WTC11 (cell line): ENCODE data around the gene PMM1. TPM values are rescaled to one million over a fixed set of nuclear protein-coding genes. Genes with fewer than 3 reads are reported as not detected.

Experiments
- ATAC-seq: fragments of 200-7000 bp; cut with Tn5 transposase; 2 replicates; pipeline ENCODE4 v1.10.0; 2021; ENCODE audit warnings: mild to moderate bottlenecking, moderate library complexity
- CTCF ChIA-PET: fragments of 300-600 bp; sonication (Branson Sonifier 250); formaldehyde crosslinking; loops from one replicate; lab custom pipeline; 2021; ENCODE audit warnings: antibody characterized with exemption; lab: Charles Lee
- POLR2A ChIA-PET: fragments of 350-600 bp; sonication (Branson Sonifier 250); formaldehyde crosslinking; loops from one replicate; lab custom pipeline; 2021; ENCODE audit warnings: antibody characterized with exemption; lab: Charles Lee
- DNase-seq: peaks from one replicate; pipeline ENCODE4 v3.0.0; 2021; ENCODE audit warnings: low spot score
- H3K27ac Mint-ChIP-seq: 2 replicates; pipeline ENCODE4 v1.8.0; 2021; ENCODE audit warnings: mixed read lengths
- H3K27me3 Mint-ChIP-seq: 2 replicates; pipeline ENCODE4 v1.8.0; 2021; ENCODE audit warnings: low read depth, mild to moderate bottlenecking, moderate library complexity, mixed read lengths
- H3K36me3 Mint-ChIP-seq: 2 replicates; pipeline ENCODE4 v1.8.0; 2021; ENCODE audit warnings: mixed read lengths
- H3K4me1 Mint-ChIP-seq: 2 replicates; pipeline ENCODE4 v1.8.0; 2022; ENCODE audit warnings: mixed read lengths
- H3K4me3 Mint-ChIP-seq: 2 replicates; pipeline ENCODE4 v1.8.0; 2021; ENCODE audit warnings: mild to moderate bottlenecking, moderate library complexity, mixed read lengths
- H3K9me3 Mint-ChIP-seq: 2 replicates; pipeline ENCODE4 v1.8.0; 2021; ENCODE audit warnings: mixed read lengths
- AFF4 ChIP-seq: sonication (generic); formaldehyde crosslinking; IDR thresholded peaks from 2 replicates; pipeline ENCODE4 v1.8.1; 2023; ENCODE audit warnings: mild to moderate bottlenecking, missing genetic modification reagents, borderline replicate concordance
- AR ChIP-seq: fragments of 250-450 bp; sonication (Bioruptor Pico); IDR thresholded peaks from 2 replicates; pipeline ENCODE4 v1.9.0; 2021; ENCODE audit warnings: mild to moderate bottlenecking
- ARID4B ChIP-seq: sonication (generic); formaldehyde crosslinking; IDR thresholded peaks from 2 replicates; pipeline ENCODE4 v1.8.0; 2023; ENCODE audit warnings: missing genetic modification reagents, mild to moderate bottlenecking, borderline replicate concordance
- CREM ChIP-seq: sonication (generic); formaldehyde crosslinking; IDR thresholded peaks from 2 replicates; pipeline ENCODE4 v1.8.1; 2022; ENCODE audit warnings: mild to moderate bottlenecking, missing genetic modification reagents, moderate library complexity
- E2F1 ChIP-seq: sonication (generic); formaldehyde crosslinking; IDR thresholded peaks from 2 replicates; pipeline ENCODE4 v1.8.0; 2022; ENCODE audit warnings: mild to moderate bottlenecking, missing genetic modification reagents
- ETV6 ChIP-seq: sonication (generic); formaldehyde crosslinking; IDR thresholded peaks from 2 replicates; pipeline ENCODE4 v1.8.1; 2022; ENCODE audit warnings: mild to moderate bottlenecking, missing genetic modification reagents
- FOXK1 ChIP-seq: sonication (generic); formaldehyde crosslinking; IDR thresholded peaks from 2 replicates; pipeline ENCODE4 v1.8.0; 2022; ENCODE audit warnings: mild to moderate bottlenecking, moderate library complexity, missing genetic modification reagents
- JUN ChIP-seq: sonication (generic); formaldehyde crosslinking; IDR thresholded peaks from 2 replicates; pipeline ENCODE4 v1.8.0; 2023; ENCODE audit warnings: mild to moderate bottlenecking, missing genetic modification reagents
- KAT7 ChIP-seq: sonication (generic); formaldehyde crosslinking; IDR thresholded peaks from 2 replicates; pipeline ENCODE4 v1.8.1; 2023; ENCODE audit warnings: missing genetic modification reagents, mild to moderate bottlenecking, borderline replicate concordance
- MLX ChIP-seq: sonication (generic); formaldehyde crosslinking; IDR thresholded peaks from 2 replicates; pipeline ENCODE4 v1.8.1; 2023; ENCODE audit warnings: mild to moderate bottlenecking, missing genetic modification reagents, moderate library complexity
- MYBL2 ChIP-seq: sonication (generic); formaldehyde crosslinking; IDR thresholded peaks from 2 replicates; pipeline ENCODE4 v1.8.1; 2023; ENCODE audit warnings: mild to moderate bottlenecking, moderate library complexity, missing genetic modification reagents
- NR2C2 ChIP-seq: sonication (generic); formaldehyde crosslinking; IDR thresholded peaks from 2 replicates; pipeline ENCODE4 v1.8.0; 2022; ENCODE audit warnings: mild to moderate bottlenecking, missing genetic modification reagents
- SOX15 ChIP-seq: fragments of 250-450 bp; sonication (Bioruptor Pico); IDR thresholded peaks from 2 replicates; pipeline ENCODE4 v1.9.0; 2021; ENCODE audit warnings: mild to moderate bottlenecking
- TEAD4 ChIP-seq: sonication (generic); formaldehyde crosslinking; IDR thresholded peaks from 2 replicates; pipeline ENCODE4 v1.8.0; 2022; ENCODE audit warnings: mild to moderate bottlenecking, missing genetic modification reagents
- total RNA-seq: library from RNA; stranded (reverse); gene quantifications from 3 replicates; pipeline ENCODE4 v1.2.3, GENCODE V29; 2021
- TF ChIP-seq, protein P1 (sequence below): sonication (generic); formaldehyde crosslinking; IDR thresholded peaks from 2 replicates; pipeline ENCODE4 v1.8.1; 2023; ENCODE audit warnings: mild to moderate bottlenecking, missing genetic modification reagents
- TF ChIP-seq, protein P2 (sequence below): fragments of 250-450 bp; sonication (Bioruptor Pico); IDR thresholded peaks from 2 replicates; pipeline ENCODE4 v1.9.0; 2021; ENCODE audit warnings: moderate library complexity, mild to moderate bottlenecking, inconsistent platforms, borderline replicate concordance

Gene PMM1
- total RNA-seq, 1 experiment from 2014 or later, result 15.7 TPM

DNA sequence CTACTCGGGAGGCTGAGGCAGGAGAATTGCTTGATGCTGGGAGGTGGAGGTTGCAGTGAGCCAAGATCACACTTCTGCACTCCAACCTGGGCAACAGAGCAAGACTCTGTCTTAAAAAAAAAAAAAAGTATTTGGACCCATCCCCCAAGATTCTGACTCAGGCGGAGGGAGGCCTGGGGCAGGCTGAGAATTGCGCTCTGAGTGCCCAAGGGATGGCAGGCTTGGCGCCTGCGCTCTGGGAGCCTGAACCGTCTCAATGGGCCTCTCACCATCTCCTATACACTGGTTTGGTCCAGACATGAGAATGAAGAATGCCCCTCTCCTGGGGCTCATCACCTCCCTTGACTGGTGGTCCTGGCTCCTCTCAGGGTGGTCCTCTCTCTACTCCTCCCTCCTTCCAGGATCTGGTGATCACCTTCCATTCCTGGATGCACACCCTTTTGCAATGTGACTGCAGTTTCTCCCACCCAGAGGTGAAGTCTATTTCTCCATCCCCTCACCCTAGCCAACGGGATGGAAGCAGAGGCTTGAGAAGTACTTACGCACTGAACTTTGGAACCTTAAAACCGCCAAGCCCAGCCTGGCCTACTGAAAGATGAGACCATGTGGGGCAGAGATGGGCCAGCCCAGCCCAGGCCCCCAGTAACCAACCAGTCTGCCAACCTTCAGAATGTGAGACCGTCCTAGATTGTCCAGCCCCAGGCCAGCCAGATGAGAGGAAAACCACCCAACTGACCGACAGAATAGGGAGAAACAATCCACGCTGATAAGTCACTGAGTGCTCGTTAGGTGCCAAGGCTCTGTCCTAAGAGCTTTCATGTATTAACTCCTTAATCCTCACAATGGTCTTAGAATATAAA lies 50.3 kb downstream of the PMM1 start (continued):
- TF ChIP-seq AR (CRISPR knock-in tag) (no peak), E2F1 (CRISPR knock-in tag) (no peak)

- ATAC-seq (no peak), DNase-seq (no peak)
- ChIA-PET POLR2A (interaction anchor here (0.7 kb wide), 1 partner anchor 51 kb away, joined by 4 read pairs; the partner anchor contains the start of gene PMM1), CTCF (interaction anchor here (0.6 to 2.8 kb wide), 3 partner anchors 12 to 1282 kb away, joined by 3 to 20 read pairs (median 3); partner anchors contain the start of gene TEF)
- Mint-ChIP-seq H3K27me3 (no peaks in the 10 kb centered on the region), H3K36me3 (peaks cover 9% of the 10 kb centered on the region), H3K27ac (no peak overlapping the region), H3K4me3 (no peak overlapping the region), H3K4me1 (peaks cover 19% of the 10 kb centered on the region), H3K9me3 (no peaks in the 10 kb centered on the region)
- TF ChIP-seq ETV6 (no peak), MLX (CRISPR knock-in tag) (no peak), NR2C2 (no peak), KAT7 (CRISPR knock-in tag) (no peak), ARID4B (no peak), E2F1 (CRISPR knock-in tag) (no peak), FOXK1 (CRISPR knock-in tag) (no peak), AFF4 (no peak), MYBL2 (no peak), SOX15 (no peak), CREM (CRISPR knock-in tag) (no peak), TEAD4 (CRISPR knock-in tag) (no peak), JUN (CRISPR knock-in tag) (no peak)
- TF ChIP-seq, protein P1, sequence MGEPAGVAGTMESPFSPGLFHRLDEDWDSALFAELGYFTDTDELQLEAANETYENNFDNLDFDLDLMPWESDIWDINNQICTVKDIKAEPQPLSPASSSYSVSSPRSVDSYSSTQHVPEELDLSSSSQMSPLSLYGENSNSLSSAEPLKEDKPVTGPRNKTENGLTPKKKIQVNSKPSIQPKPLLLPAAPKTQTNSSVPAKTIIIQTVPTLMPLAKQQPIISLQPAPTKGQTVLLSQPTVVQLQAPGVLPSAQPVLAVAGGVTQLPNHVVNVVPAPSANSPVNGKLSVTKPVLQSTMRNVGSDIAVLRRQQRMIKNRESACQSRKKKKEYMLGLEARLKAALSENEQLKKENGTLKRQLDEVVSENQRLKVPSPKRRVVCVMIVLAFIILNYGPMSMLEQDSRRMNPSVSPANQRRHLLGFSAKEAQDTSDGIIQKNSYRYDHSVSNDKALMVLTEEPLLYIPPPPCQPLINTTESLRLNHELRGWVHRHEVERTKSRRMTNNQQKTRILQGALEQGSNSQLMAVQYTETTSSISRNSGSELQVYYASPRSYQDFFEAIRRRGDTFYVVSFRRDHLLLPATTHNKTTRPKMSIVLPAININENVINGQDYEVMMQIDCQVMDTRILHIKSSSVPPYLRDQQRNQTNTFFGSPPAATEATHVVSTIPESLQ (CRISPR knock-in tag), result no peak
- TF ChIP-seq, protein P2, sequence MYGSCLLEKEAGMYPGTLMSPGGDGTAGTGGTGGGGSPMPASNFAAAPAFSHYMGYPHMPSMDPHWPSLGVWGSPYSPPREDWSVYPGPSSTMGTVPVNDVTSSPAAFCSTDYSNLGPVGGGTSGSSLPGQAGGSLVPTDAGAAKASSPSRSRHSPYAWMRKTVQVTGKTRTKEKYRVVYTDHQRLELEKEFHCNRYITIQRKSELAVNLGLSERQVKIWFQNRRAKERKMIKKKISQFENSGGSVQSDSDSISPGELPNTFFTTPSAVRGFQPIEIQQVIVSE (CRISPR knock-in tag), result no peak
These were observed 51.1 kb downstream of the PMM1 start for GRCh38 chr22:41538583-41538982.
